Erythroblast (primary cell): Measurements from ENCODE around the gene NFIB.

Experiments used
- GATA1 ChIP-seq: IDR thresholded peaks from 2 replicates; pipeline ENCODE4 v1.6.1; 2011; ENCODE audit warnings: low read depth, mild to moderate bottlenecking, control low read depth, low read length, moderate library complexity
- POLR2A ChIP-seq: IDR thresholded peaks from 2 replicates; pipeline ENCODE4 v1.6.1; 2011; ENCODE audit warnings: mild to moderate bottlenecking, low read length

DNA sequence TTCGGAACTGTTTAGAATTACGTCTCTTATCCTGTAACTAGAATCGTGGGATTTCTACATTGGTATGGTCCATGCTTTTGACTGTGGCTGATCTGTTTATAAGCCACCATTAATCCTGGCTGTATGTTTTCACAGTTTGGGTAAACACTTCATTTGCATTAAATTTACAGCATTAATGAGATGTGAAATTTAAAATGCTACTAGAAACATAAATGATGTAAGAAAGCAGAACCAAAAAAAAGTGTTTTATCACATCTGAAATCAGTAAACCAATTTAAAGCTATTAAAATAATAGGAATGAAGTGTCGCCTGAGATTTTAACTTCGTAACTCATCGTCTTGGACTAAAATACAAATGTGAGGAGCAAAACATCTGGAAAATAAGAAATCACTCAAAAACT lies 201.7 kb downstream of the NFIB start:
- TF ChIP-seq POLR2A (no peak), GATA1 (no peak)
